Adipose tissue (tissue), 3 donors: ENCODE data around the gene MFSD6. TPM values are rescaled to one million over a fixed set of nuclear protein-coding genes. Genes with fewer than 3 reads are reported as not detected.
"Not testable (repeated sequence)": the region's sequence is repeated elsewhere in the genome, so short reads cannot be mapped to it uniquely, and the experiment has no call there.

Experiments used
- H3K27ac ChIP-seq: one replicate; pipeline ENCODE4 v1.5.1; 2013; ENCODE audit warnings: low read depth, low read length
- WGBS, 3 donors: extraction: QIAGEN DNeasy Blood & Tissue Kit; methylation state at CpG; one replicate each; pipeline ENCODE4 v1.1.7; 2013; 5-methylcytosine and 5-hydroxymethylcytosine counted together
- polyA plus RNA-seq, 3 donors: library from polyadenylated mRNA; stranded (reverse); fragments of 200-250 nt; gene quantifications; one replicate each; pipeline ENCODE4 v1.2.3, GENCODE V29; 2013
- donor health status: healthy with polysubstance abuse.
- donor health status: Bipolar disorder and iron deficiency.
- donor health status: healthy.

MFSD6 gene
- polyA plus RNA-seq, 3 donors: 6.2 to 10.4 (median 7.1) TPM

DNA sequence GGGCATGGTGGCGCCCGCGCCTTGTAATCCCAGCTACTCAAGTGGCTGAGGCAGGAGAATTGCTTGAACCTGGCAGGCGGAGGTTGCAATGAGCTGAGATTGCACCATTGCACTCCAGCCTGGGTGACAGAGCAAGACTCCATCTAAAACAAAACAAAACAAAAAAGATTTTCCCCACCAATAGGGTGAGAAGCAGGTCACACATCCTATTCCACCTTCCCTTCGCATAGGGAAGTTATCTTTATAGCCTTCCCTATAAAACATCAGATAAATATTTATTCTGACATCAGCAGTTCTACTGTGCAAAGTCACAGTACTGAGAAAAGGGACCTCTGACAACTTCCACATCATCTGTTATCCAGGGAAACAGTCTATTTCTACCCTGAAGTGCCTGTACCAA, 101.7 kb downstream of the MFSD6 start:
- H3K27ac ChIP-seq: not testable (repeated sequence)
- WGBS, 3 donors: 93 to 96% (median 94%) methylated on average over 5 of the region's 5 CpGs

DNA sequence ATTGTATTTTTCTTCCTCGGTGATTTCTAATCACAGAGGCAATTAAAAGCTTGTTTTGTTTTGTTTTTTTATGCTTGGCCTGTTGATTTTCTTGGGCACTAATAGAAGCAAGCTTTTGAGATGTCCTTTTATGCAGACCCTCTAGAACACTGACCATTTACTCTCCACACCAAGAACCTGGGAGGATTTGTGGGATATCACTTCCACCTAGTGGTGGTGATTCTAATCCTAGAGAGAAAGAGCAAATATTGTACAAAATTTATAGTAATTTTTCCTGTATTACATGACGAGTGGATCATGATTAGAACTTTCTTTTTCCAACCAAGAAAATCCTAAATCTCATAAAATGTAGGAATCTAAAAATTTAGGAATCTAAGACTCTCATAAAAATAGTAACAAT, 102.9 kb downstream of the MFSD6 start:
- WGBS, 3 donors: 60 to 62% (median 61%) methylated on average over 2 of the region's 2 CpGs
- no peak overlapping the region for H3K27ac ChIP-seq

DNA sequence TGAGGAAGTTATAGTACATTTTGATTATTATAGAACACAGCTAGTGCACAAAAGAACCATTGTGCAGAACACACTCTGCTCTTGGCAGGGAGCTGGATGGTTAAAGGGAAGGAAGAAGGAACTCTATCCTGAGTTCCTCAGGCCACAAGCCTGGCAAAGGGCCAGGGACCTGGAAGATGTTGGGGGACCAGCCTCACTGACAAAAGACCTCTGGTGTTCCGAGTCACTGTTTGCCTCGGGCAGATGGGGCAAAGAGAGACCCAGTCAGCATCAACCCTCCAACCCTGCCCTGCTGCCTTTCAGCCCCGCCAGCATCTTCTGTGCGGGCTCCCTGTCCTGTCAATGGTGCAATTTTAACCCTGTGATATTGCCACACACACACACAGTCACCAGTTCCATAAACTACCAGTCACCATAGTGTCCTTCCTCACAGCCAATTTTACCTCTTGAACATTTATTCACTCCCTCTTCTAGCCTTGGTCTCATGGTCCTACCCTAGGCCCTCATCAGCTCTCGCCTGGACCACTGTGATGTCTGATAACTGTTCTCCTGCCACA, 104.5 kb downstream of the MFSD6 start:
- H3K27ac ChIP-seq: no peak overlapping the region
- WGBS, 3 donors: 56 to 87% (median 60%) methylated on average over 5 of the region's 5 CpGs

DNA sequence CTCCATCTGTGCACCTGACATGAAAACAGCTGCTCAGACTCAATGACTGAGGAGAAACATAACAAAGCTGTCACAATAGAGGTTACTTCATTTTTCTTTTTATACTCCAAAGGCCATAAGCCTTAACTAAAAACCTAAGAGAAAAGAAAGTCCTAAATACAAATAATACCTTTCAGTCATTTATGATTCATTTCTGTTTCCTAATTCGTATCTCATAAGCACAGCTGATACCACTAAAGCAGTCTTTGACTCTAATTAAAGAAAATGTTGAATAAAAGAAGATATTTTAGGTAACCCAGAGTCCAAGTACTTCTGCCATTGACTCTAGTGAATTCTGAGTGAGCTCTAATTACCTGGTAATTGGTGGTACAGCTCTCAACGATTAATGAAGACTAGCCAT, 105.7 kb downstream of the MFSD6 start:
- 80 to 90% (median 86%) methylated on average over 2 of the region's 2 CpGs for WGBS, 3 donors

DNA sequence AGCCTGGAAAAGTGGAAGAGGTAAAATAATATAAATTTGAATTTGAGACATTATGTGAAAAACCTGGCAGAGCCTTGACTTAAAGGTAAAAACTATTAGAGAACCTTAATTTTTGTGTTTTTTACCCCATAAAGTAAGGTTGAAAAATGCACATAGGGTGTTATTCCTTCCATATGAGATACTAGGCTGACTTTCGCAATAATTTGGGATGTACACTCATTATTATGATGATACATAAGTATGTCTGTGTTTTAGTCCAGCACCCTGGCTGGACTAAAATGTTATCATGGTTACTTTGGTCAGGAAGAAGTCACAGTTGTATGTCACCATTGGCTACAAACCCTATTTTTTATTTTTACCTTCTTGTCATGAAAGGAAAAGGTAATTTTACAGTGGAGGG, 106.5 kb downstream of the MFSD6 start:
- 95 to 100% (median 100%) methylated on average over 1 of the region's 1 CpG for WGBS, 3 donors

More for the DNA sequence above, 105.7 kb downstream of the MFSD6 start:
- no peak overlapping the region for H3K27ac ChIP-seq

DNA sequence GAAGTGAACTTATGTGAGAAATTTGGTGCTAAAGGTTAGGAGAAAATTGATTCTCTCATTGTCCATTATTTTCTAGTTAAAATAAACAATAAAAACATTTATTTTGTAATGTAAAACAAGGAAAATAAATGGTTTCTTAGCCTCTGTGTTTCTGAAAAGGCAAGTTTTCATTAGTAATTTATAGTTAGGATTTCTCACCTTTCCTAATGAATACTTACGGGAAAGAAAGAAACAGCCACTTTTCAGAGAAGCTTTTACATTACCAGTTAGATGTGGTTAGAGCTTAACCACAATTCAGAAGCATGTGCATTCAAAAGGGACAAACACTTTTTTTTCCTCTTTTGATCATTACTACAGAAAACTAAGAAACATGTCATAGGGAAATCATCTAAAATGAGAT, 107.5 kb downstream of the MFSD6 start:
- WGBS, 3 donors: 67 to 86% (median 74%) methylated on average over 1 of the region's 1 CpG
- H3K27ac ChIP-seq: no peak overlapping the region

More for the DNA sequence above, 106.5 kb downstream of the MFSD6 start:
- H3K27ac ChIP-seq: no peak overlapping the region

DNA sequence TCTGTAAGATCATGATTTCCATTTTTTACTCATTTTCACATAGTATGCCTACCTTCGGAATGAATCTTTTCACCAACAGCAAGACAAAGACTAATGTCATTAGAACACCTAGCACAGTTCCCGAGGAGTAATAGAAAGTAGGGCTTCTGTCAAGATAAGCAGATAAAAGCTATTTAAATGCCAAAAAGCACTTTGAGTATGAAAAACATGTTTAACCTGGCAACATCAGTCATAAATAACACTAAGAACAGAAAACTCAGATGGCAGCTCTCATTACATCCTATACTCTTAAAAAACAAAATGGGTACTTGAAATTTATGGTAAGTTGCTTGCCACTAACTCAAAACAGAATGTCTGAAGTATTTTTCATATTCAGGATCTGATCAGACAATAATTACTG, 109.3 kb downstream of the MFSD6 start:
- no peak overlapping the region for H3K27ac ChIP-seq
- 48 to 95% (median 84%) methylated on average over 2 of the region's 2 CpGs for WGBS, 3 donors

DNA sequence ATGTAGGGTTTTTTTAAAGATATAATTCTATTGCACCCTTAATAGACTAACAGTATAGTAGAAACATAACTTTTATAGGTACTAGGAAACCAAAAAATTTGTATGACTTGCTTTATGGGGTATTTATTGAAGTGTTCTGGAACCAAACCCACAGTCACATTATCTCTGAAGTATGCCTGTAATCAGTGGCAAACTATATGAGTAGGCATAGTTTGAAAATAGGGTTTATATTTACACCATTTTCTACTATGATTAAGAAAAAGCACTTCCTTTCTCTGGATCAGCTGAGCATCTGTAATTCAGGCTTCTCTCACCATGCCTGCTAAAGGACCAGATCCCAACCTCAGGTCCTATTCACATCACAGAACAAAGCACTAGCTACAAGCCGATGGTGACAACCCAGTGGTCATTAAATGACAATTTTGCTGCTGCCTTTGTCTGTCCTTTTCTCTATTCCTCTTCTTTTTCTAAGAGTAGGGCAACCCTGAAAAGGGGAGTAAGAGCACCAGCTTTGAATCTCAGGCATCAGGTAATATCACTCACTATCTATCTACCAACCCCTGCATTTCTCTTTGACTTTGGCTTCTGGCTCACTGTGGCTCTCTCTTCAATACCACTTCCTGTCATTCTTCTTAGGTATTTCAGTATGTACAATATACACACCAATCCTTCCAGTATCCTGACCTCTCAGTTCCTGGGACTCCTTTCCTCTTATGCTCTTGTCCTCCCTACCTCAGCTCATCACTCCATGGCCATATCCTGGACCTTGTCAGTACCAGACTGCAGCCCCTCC, 112.0 kb downstream of the MFSD6 start:
- H3K27ac ChIP-seq: no peak overlapping the region
- WGBS, 3 donors: 86 to 96% (median 95%) methylated on average over 1 of the region's 1 CpG

DNA sequence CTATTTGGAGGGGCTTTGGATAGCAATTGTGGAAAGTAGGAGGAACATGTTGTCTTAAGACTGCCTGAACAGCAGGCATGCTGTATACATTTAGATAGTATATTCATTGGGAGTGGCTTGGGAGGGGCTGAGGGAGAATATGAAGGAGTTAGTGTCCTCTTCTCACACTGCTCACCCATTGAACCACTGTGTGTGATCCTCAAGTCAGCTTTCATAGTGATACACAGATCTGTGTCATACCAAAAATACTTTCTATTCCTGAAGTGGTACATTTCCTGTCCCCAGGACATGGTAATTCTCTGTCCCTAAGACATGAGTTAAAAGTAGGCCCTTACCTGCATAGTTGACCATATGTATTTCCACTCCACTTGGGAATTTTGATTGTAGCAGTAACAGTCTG, 116.8 kb downstream of the MFSD6 start:
- no peak overlapping the region for H3K27ac ChIP-seq

DNA sequence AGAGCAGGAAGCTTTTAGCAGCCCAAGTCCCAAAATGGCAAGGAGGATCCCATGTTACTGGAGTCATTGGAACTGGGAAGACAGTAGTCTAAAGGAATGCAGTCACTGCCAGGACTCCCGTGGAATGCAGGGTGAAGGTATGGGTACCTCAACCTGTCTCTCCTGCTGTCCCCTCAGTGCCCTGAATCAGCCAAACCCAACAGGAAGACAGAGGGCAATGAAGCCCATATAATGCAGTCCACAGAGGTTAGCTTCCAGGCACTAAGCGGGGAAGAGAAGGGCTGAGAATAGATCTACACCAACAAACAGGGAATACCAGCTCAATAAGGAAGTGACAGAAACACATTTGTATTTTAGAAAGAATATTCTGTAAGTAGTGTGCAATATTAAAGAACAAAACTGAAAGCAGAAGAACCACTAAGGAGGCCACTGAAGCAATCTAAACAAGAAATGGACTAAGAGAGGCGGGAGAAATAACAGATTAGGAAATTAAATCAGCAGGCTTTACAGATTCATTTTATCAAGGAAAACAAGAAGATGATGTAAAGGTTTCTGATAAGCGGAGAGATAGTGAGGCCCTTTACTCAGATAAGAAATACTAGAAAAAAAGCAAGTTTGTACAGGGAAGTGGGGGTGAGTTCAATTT, 118.1 kb downstream of the MFSD6 start:
- no peak overlapping the region for H3K27ac ChIP-seq
- WGBS, 3 donors: 69 to 93% (median 74%) methylated on average over 4 of the region's 4 CpGs

DNA sequence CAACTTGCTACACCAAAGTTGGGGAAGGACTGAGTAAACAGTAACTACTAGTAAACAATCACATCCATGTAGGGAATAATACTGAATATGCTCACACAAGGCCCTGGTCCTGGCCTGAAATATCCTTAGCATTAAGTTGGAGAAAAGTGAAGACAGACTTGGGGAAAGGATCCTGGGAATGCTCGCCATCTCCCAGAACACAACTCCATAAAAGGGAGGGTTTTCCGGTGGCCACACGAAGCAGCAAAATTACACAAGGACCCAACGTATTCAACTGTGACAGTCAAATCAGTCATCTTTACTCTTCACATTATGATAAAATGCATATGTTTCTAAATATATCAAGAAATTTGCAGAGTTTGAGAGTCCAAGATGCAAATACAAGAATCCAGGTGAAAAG, 119.1 kb downstream of the MFSD6 start:
- H3K27ac ChIP-seq: no peak overlapping the region
- WGBS, 3 donors: 95 to 99% (median 96%) methylated on average over 4 of the region's 4 CpGs

DNA sequence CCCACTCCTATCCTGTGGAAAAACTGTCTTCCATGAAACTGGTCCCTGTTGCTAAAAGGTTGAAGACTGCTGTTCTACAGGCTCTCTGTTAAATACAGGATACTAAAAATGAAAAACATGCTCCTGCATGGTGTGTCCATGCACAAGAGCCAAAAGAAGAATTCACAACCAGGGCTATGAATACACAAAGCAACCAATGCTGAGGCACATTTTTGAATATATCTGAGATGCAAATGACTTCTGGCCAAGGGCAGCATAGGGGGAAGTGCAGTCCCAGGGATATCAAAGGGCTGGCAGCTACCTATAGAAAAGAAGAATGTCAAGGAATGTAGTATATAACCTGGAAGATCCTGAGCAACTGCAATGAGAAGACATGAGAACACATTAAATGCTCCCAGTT, 119.8 kb downstream of the MFSD6 start:
- H3K27ac ChIP-seq: no peak overlapping the region

DNA sequence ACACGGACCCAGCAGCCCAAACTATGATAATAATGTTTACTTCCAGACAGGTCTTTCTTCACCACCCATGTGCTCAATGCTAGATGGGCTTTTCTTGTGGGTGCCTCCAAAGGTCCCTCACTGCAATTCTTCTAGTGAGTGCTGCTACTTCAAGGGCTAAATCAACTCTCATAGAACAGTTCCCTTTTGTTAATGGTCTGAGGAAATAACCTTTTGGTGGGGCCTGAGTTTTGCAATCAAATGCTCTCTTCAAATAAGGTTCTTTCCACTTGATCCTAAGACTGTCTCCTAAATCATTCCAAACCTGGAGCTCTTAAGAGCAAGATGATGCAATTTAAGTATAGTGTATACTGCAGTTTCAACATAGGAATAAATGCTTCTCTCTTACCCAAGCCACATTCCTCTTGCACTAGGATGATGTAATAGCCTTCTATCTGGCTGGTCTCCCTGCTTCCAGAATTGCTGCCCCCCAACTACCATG, 120.4 kb downstream of the MFSD6 start:
- no peak overlapping the region for H3K27ac ChIP-seq
- 42 to 85% (median 79%) methylated on average over 1 of the region's 1 CpG for WGBS, 3 donors

DNA sequence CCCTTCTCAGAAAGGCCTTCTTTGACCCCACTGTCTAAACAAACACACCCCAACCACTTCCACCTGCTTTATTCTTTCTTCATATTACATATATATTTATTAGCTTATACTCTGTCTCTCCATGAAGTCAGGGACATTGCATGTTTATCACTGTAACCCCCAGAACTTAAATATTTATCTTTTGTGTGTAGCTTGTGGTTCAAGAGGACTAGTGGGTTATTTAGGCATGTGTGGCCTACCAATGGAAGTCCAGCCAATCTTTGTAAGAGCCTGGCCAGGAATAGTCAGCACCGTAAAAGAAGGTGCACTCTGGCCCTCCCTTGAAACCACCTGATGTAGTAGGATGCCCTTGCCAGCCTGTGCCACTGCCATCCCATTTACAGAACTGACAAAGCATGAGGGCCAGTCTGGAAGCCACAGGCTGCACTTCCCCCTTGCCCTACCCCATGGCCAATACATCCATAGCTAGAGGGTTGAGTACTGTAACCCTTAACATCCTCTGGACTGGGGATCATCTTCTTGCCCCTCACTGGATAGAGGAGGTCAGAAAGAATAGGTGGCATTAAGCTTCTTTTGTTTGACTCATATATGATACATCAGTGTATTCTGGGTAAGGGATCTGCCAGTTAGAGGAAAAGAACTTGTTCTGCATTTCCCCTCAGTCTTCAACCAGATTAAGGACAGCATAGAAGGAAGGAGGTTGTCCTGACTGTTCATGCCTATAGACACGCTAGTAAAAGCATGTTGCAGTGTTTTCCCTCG, 121.5 kb downstream of the MFSD6 start:
- no peak overlapping the region for H3K27ac ChIP-seq
- WGBS, 3 donors: 49 to 71% (median 51%) methylated on average over 3 of the region's 3 CpGs

DNA sequence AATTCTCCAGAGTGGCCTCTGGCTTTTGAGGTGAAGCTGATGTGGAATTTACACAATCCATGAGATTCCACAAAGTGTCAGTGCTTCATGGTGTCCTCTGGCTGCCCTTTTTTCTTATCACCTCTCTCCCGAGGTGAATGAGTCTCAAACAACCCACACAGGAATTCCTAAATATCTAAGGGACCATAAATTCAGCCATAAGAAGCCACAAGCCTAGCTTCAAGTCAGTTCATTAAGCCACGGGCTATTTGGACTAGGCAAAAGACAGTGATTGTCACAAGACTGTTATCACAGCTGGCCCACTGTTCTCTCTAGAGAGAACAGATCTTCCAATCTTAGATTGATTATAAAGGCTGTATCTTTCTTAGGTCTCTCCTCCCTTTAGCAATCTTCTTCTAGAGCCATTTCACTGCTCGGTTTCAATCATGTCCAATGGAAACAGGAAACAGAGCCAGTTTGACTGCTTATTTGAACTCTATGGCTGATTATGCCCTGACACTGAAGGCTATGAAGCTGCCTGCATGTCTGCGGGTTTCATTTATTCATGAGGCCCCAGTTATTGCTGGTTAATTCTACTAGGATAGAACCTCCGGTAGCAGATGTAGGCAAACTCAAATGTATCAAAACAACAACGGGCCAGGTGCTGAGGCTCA, 122.2 kb downstream of the MFSD6 start:
- 45 to 63% (median 56%) methylated on average over 6 of the region's 6 CpGs for WGBS, 3 donors
- H3K27ac ChIP-seq: no peak overlapping the region

DNA sequence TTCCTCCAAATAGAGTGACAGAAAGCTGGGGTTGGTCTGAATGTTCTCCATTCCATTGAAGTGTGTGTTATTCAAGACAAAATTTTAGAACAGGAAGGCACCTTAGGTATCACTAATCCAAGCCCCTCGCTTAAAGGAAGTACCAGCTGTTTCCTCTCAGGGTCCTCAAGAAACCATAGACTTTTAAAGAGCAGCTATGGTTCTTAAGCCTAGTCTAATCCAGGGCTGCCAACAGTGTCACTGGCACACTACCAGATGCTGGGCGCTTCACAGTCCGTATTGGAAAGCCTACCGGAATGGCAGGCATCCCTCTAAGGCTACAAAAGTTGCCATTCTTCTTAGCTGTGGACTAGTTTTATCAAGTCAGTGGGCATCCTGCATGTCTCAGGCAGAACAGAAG, 124.4 kb downstream of the MFSD6 start:
- WGBS, 3 donors: 60 to 81% (median 63%) methylated on average over 4 of the region's 4 CpGs
- no peak overlapping the region for H3K27ac ChIP-seq

DNA sequence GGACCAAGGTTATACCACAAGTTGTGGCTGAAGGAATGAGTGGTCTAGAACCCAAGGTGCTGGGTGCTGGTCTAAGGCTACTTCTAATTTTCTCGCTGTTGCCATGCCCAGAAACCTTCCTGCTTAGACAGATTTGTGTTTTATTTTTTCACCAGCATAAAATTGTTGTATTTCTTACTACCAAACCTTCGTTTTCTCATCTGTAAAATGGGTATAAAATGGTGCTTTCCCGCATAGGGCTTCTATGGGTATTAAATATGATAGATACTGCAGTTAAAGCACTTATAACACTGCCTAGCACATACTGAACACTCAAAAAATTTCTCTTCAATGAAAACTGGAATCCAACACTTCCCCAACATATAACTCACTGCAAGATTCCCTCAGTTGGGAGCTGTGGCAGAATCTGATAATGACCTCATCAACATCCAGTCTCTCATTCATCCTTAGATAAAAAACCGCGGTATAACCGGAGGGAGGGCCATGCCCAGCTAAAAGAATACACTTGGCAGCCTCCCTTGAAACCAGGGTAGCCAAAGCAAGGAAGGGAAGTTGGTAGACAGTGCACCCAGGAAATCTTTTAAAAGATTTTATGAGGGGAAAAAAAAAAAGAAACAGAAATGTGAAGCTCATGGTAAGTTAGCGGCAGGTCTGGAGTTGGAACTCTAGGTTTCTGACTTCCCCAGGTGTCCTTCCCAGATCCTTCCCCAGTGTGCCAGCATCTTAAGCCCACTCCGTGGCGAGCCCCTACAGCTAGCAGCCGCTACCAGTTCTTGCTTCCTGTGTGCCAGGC, 125.2 kb downstream of the MFSD6 start:
- WGBS, 3 donors: 53 to 63% (median 57%) methylated on average over 10 of the region's 10 CpGs

DNA sequence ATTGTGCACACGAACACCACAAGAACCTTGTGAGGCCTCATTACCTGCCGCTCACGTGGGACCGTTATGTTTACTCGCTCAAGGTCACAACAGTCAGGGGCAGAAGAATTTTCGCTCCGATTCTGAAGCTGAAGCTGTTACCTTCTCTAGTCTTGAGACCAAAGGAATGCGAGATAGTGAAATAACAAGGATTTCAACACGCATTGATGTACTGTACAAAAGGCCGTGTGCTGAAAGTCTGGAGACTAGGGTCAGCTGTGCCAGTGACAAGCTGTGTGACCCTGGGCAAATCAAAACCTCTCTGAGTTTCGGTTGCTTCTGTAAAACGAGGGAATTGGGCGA, 125.8 kb downstream of the MFSD6 start:
- WGBS, 3 donors: 3 to 7% (median 3%) methylated on average over 13 of the region's 13 CpGs
- peak overlapping the region; percentile 87 for H3K27ac ChIP-seq

More for the DNA sequence above, 125.2 kb downstream of the MFSD6 start:
- peak overlapping the region; percentile 87 for H3K27ac ChIP-seq
